ENCODE data around the gene NHS.

GRCh38 chrX:17778997-17779396 lies 404.0 kb downstream of the NHS start:
- TF ChIP-seq CTCF (IDR thresholded peaks at IDR 0.05) (no peak), POLR2AphosphoS5 (IDR thresholded peaks at IDR 0.05) (no peak), POLR2A (IDR thresholded peaks at IDR 0.05; ENCODE audit: low read depth) (no peak), EP300 (IDR thresholded peaks at IDR 0.05) (no peak)

Data from esophagus muscularis mucosa (tissue), 4 donors.